A549 (cell line): ENCODE results near the gene TEKT3.

ENCODE experiments used
- CEBPB ChIP-seq, 2 experiments: fragments of >200 bp in 1 of 2; sonication (Bioruptor Twin) in 1 of 2; formaldehyde crosslinking in 1 of 2; IDR thresholded peaks; 2 replicates each; pipeline ENCODE4 v1.6.1; 2012 to 2016
- FOSL2 ChIP-seq, 2 experiments: fragments of 450-650 bp in 1 of 2; fragments of >200 bp in 1 of 2; sonication (Bioruptor Twin) in 1 of 2; formaldehyde crosslinking; IDR thresholded peaks; 2 replicates each; pipeline versions ENCODE4 v1.5.0 to v1.6.1; 2016 to 2020; ENCODE audit warnings: mild to moderate bottlenecking in 1 of 2, moderate library complexity in 1 of 2
- GATA3 ChIP-seq: IDR thresholded peaks from 2 replicates; pipeline ENCODE4 v1.6.1; 2012; ENCODE audit warnings: borderline replicate concordance
- HDAC2 ChIP-seq: fragments of 200-600 bp; sonication (generic); IDR thresholded peaks from 2 replicates; pipeline ENCODE4 v1.6.1; 2016
- JUNB ChIP-seq: fragments of >200 bp; sonication (Bioruptor Twin); formaldehyde crosslinking; IDR thresholded peaks from 2 replicates; pipeline ENCODE4 v1.6.1; 2016
- MAFK ChIP-seq: fragments of 450-650 bp; IDR thresholded peaks from 2 replicates; pipeline ENCODE4 v1.6.1; 2014; ENCODE audit not compliant: partially characterized antibody
- MYC ChIP-seq: IDR thresholded peaks from 2 replicates; pipeline ENCODE4 v1.6.1; 2012; ENCODE audit warnings: mild to moderate bottlenecking, inconsistent platforms, low read length, improper control_type of control experiment, borderline replicate concordance
- POLR2A ChIP-seq: IDR thresholded peaks from 2 replicates; pipeline ENCODE4 v1.6.1; 2012; ENCODE audit warnings: mild to moderate bottlenecking, low read length
- RAD21 ChIP-seq, 2 experiments: fragments of >200 bp in 1 of 2; sonication (Bioruptor Twin) in 1 of 2; formaldehyde crosslinking in 1 of 2; IDR thresholded peaks in 1 of 2; conservative IDR thresholded peaks in 1 of 2; 2 replicates in 1 of 2; 3 replicates in 1 of 2; pipeline ENCODE4 v1.6.1; 2012 to 2018; ENCODE audit warnings: inconsistent platforms in 1 of 2
- RFX5 ChIP-seq: fragments of 450-650 bp; IDR thresholded peaks from 2 replicates; pipeline ENCODE4 v1.7.1; 2014; ENCODE audit warnings: antibody characterized with exemption, mild to moderate bottlenecking, moderate library complexity
- ZFP36 ChIP-seq: fragments of 450-650 bp; IDR thresholded peaks from 2 replicates; pipeline ENCODE4 v1.6.1; 2014; ENCODE audit warnings: borderline replicate concordance; ENCODE audit not compliant: partially characterized antibody
- TF ChIP-seq, protein P1 (sequence below): fragments of >200 bp; sonication (Bioruptor Twin); formaldehyde crosslinking; IDR thresholded peaks from 3 replicates; pipeline ENCODE4 v1.5.1; 2016
- TF ChIP-seq, protein P2 (sequence below): IDR thresholded peaks from 2 replicates; pipeline ENCODE4 v1.6.1; 2012

DNA sequence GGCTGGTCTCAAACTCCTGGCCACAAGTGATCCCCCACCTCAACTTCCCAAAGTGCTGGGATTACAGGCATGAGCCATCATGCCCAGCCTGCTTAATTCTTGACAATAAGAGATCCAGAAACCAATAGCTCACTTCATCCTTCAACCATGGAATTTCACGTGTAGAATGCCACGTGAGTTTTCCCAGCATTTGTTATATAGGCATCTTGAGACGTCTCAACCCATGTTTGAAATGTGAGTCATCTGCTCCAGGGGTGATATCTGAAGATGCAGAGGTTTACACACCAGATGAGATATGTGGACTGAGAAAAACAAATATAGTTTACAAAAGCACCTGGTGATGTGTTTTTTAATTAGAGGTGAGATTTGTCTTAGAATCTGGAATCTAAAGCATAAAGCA lies 7.1 kb downstream of the TEKT3 start:
- TF ChIP-seq ZFP36: no peak
- TF ChIP-seq, protein P1, sequence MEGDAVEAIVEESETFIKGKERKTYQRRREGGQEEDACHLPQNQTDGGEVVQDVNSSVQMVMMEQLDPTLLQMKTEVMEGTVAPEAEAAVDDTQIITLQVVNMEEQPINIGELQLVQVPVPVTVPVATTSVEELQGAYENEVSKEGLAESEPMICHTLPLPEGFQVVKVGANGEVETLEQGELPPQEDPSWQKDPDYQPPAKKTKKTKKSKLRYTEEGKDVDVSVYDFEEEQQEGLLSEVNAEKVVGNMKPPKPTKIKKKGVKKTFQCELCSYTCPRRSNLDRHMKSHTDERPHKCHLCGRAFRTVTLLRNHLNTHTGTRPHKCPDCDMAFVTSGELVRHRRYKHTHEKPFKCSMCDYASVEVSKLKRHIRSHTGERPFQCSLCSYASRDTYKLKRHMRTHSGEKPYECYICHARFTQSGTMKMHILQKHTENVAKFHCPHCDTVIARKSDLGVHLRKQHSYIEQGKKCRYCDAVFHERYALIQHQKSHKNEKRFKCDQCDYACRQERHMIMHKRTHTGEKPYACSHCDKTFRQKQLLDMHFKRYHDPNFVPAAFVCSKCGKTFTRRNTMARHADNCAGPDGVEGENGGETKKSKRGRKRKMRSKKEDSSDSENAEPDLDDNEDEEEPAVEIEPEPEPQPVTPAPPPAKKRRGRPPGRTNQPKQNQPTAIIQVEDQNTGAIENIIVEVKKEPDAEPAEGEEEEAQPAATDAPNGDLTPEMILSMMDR: no peak
- no peak for TF ChIP-seq GATA3
- TF ChIP-seq RFX5: 0 out of 2 replicates have a peak, but pooled peaks have one; percentile 31
- TF ChIP-seq JUNB: 0 out of 2 replicates have a peak, but pooled peaks have one; percentile 15
- TF ChIP-seq FOSL2 (IDR thresholded peaks at IDR 0.05): no peak
- peak; percentile 34; the same call in 1 of the 2 replicates for TF ChIP-seq FOSL2 (CRISPR knock-in tag; IDR thresholded peaks at IDR 0.05)
- TF ChIP-seq RAD21 (conservative IDR thresholded peaks at IDR 0.05 in 1 of 2, IDR thresholded peaks at IDR 0.05 in 1 of 2): no peak
- TF ChIP-seq POLR2A: no peak
- no peak for TF ChIP-seq HDAC2
- TF ChIP-seq CEBPB (IDR thresholded peaks at IDR 0.05): no peak
- TF ChIP-seq MAFK: no peak
- TF ChIP-seq, protein P2, sequence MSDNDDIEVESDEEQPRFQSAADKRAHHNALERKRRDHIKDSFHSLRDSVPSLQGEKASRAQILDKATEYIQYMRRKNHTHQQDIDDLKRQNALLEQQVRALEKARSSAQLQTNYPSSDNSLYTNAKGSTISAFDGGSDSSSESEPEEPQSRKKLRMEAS: peak; percentile 62
- TF ChIP-seq MYC: no peak
